ENCODE measurements around the gene TAF4B.

- TF ChIP-seq CTCF (IDR thresholded peaks at IDR 0.05; ENCODE audit: borderline replicate concordance, extremely low read depth, low read length, poor library complexity, severe bottlenecking) (no peak), EZH2 (IDR thresholded peaks at IDR 0.05; ENCODE audit: borderline replicate concordance, low read depth, low read length, severe bottlenecking) (no peak)
Measured at GRCh38 chr18:26208977-26209376, 17.3 kb upstream of the TAF4B start.
